Measurements from ENCODE around the gene NAA11. TPM values are rescaled to one million over a fixed set of nuclear protein-coding genes. Genes with fewer than 3 reads are reported as not detected.

Gene NAA11
- total and polyA plus RNA-seq, 2 donors, result not detected

GRCh38 chr4:79267671-79268070 is 58.2 kb downstream of the NAA11 start:
- no peak overlapping the region for H3K4me3 ChIP-seq (ENCODE audit: low read depth, low read length)
- no peak overlapping the region for H3K27ac ChIP-seq (ENCODE audit: low read depth)
- H3K4me1 ChIP-seq (ENCODE audit: insufficient read depth), result no peaks in the 10 kb centered on the region
- no peak for DNase-seq (ENCODE audit: extremely low spot score)
- 69% methylated on average over 1 of the region's 1 CpG for WGBS
- H3K36me3 ChIP-seq (ENCODE audit: insufficient read depth), result no peaks in the 10 kb centered on the region

Other genes with a start within 250 kb of the NAA11 start
- not detected for gene GK2, start 82.2 kb upstream of the NAA11 start, total RNA-seq
- gene GK2, start 82.2 kb upstream of the NAA11 start, polyA plus RNA-seq, result not detected

All from urinary bladder (tissue), 4 donors.